ENCODE data around the gene SLC35E1. TPM values are rescaled to one million over a fixed set of nuclear protein-coding genes. Genes with fewer than 3 reads are reported as not detected.

The SLC35E1 gene
- polyA plus RNA-seq, 1 of the 3 experiments (the other 2 are of a cell fraction), result 23.5 TPM

DNA sequence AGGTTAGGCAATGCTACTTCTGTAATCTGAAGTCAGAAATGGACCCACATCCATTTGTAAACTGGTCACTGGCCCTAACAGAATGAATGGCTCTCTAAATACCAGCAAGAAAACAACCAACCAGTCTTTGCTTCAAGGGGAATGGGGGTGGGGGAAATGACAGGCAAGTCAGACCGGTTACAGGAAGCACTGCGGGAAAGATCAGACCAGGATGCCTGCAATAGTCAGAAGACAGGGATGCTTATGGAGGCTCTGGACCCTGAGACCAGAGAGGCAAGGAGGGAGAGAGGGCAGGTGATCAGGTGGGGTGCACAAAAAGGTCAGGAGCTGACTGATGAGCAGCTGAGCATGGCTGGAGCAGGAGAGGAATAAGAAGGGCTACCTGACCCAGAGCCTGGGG lies 42.7 kb upstream of the SLC35E1 start:
- POLR2A ChIA-PET, result no interaction called here
- 87% methylated on average over 2 of the region's 2 CpGs for WGBS (ENCODE audit: low lambda C conversion rate)

GRCh38 chr19:16613841-16614240 lies 41.6 kb upstream of the SLC35E1 start:
- DNase-seq, result no peak
- WGBS (ENCODE audit: low lambda C conversion rate), result 90% methylated on average over 2 of the region's 2 CpGs
- peaks cover 99% of the 10 kb centered on the region for H4K20me1 ChIP-seq (ENCODE audit: insufficient read depth)
- H3K27me3 ChIP-seq (ENCODE audit: insufficient read depth), result no peaks in the 10 kb centered on the region
- H2AFZ ChIP-seq (ENCODE audit: low read depth), result no peak overlapping the region
- no peaks in the 10 kb centered on the region for H3K9me3 ChIP-seq
- no peak for TF ChIP-seq EZH2phosphoT487 (IDR thresholded peaks at IDR 0.05; ENCODE audit: borderline replicate concordance, low read depth)
- TF ChIP-seq JUND (IDR thresholded peaks at IDR 0.05), result no peak
- no peak for TF ChIP-seq YY1 (IDR thresholded peaks at IDR 0.05; ENCODE audit: low read depth)
- no peak for TF ChIP-seq MEF2A (IDR thresholded peaks at IDR 0.05; ENCODE audit: borderline replicate concordance, low read depth)
- TF ChIP-seq, protein P1, sequence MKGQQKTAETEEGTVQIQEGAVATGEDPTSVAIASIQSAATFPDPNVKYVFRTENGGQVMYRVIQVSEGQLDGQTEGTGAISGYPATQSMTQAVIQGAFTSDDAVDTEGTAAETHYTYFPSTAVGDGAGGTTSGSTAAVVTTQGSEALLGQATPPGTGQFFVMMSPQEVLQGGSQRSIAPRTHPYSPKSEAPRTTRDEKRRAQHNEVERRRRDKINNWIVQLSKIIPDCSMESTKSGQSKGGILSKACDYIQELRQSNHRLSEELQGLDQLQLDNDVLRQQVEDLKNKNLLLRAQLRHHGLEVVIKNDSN (IDR thresholded peaks at IDR 0.05; ENCODE audit: borderline replicate concordance, low read depth), result no peak
- TF ChIP-seq IRF3 (IDR thresholded peaks at IDR 0.05; ENCODE audit: low read depth, low read length), result no peak
- TF ChIP-seq EP300 (IDR thresholded peaks at IDR 0.05; ENCODE audit: borderline replicate concordance in 1 of 2, low read depth in 1 of 2, low read length in 1 of 2), result no peak
- no peak for TF ChIP-seq FOXJ3 (CRISPR knock-in tag; IDR thresholded peaks at IDR 0.05)
- H3K4me3 ChIP-seq (ENCODE audit: low read depth in 2 of 2, low read length in 1 of 2), result no peak overlapping the region
- CTCF ChIA-PET, result interaction anchor here (0.6 to 1.1 kb wide), 2 partner anchors 14 to 40 kb away, joined by 3 read pairs; partner anchors contain the start of gene MED26
- no peak overlapping the region for H3K9ac ChIP-seq
- H3K27ac ChIP-seq (ENCODE audit: low read depth in 2 of 2, low read length in 1 of 2), result no peak overlapping the region
- H3F3A ChIP-seq (replicated peaks; ENCODE audit: insufficient read depth), result no peaks in the 10 kb centered on the region
- H3K9me2 ChIP-seq, result no peaks in the 10 kb centered on the region
- POLR2A ChIA-PET, result interaction anchor here (0.6 kb wide), 1 partner anchor 47 kb away, joined by 3 read pairs; the partner anchor contains the start of gene TMEM38A
- H3K4me1 ChIP-seq (ENCODE audit: control insufficient read depth in 1 of 2, insufficient read depth in 2 of 2, low read depth in 1 of 2, low read length in 1 of 2), result peaks cover 0 to 8% of the 10 kb centered on the region in 2 experiments; a peak in 2 of 4 replicates
- no peak overlapping the region for H3K4me2 ChIP-seq
- H3K36me3 ChIP-seq (replicated peaks in 1 of 2; ENCODE audit: control insufficient read depth in 1 of 2, insufficient read depth in 2 of 2, low read length in 1 of 2), result no peaks in the 10 kb centered on the region
- H3K79me2 ChIP-seq (ENCODE audit: insufficient read depth), result peaks cover 100% of the 10 kb centered on the region

More for the DNA sequence above, 42.7 kb upstream of the SLC35E1 start:
- Histone ChIP-seq H3K27me3 (ENCODE audit: insufficient read depth) (no peaks in the 10 kb centered on the region), H3K27ac (ENCODE audit: low read depth in 2 of 2, low read length in 1 of 2) (no peak overlapping the region), H4K20me1 (ENCODE audit: insufficient read depth) (peaks cover 99% of the 10 kb centered on the region), H3K4me3 (ENCODE audit: low read depth in 2 of 2, low read length in 1 of 2) (no peak overlapping the region), H3K9me2 (no peaks in the 10 kb centered on the region), H3K79me2 (ENCODE audit: insufficient read depth) (peaks cover 100% of the 10 kb centered on the region), H3F3A (replicated peaks; ENCODE audit: insufficient read depth) (no peaks in the 10 kb centered on the region), H3K9ac (no peak overlapping the region), H3K4me2 (no peak overlapping the region), H3K4me1 (ENCODE audit: control insufficient read depth in 1 of 2, insufficient read depth in 2 of 2, low read depth in 1 of 2, low read length in 1 of 2) (peaks cover 0 to 19% of the 10 kb centered on the region in 2 experiments; a peak in 2 of 4 replicates), H2AFZ (ENCODE audit: low read depth) (no peak overlapping the region), H3K36me3 (replicated peaks in 1 of 2; ENCODE audit: control insufficient read depth in 1 of 2, insufficient read depth in 2 of 2, low read length in 1 of 2) (no peaks in the 10 kb centered on the region), H3K9me3 (no peaks in the 10 kb centered on the region)
- no peak for DNase-seq
- no peak for TF ChIP-seq MEF2A (IDR thresholded peaks at IDR 0.05; ENCODE audit: borderline replicate concordance, low read depth)
- TF ChIP-seq CTCF (IDR thresholded peaks at IDR 0.05), result no peak
- TF ChIP-seq CHD2 (IDR thresholded peaks at IDR 0.05; ENCODE audit: low read length, partially characterized antibody), result no peak
- no peak for TF ChIP-seq ELF1 (IDR thresholded peaks at IDR 0.05)
- TF ChIP-seq RAD21 (IDR thresholded peaks at IDR 0.05; ENCODE audit: low read length), result no peak
- no peak for TF ChIP-seq RCOR1 (IDR thresholded peaks at IDR 0.05; ENCODE audit: low read length)
- no peak for TF ChIP-seq MXI1 (IDR thresholded peaks at IDR 0.05; ENCODE audit: low read depth, low read length)
- TF ChIP-seq YY1 (IDR thresholded peaks at IDR 0.05; ENCODE audit: low read depth), result no peak
- no peak for TF ChIP-seq TAF1 (IDR thresholded peaks at IDR 0.05; ENCODE audit: borderline replicate concordance, low read depth, low read length)
- no peak for TF ChIP-seq POLR2AphosphoS5 (IDR thresholded peaks at IDR 0.05; ENCODE audit: low read depth, low read length)
- no peak for TF ChIP-seq GATA2 (CRISPR knock-in tag; IDR thresholded peaks at IDR 0.05)
- no peak for TF ChIP-seq IRF3 (IDR thresholded peaks at IDR 0.05; ENCODE audit: low read depth, low read length)
- no peak for TF ChIP-seq FOXM1 (IDR thresholded peaks at IDR 0.05; ENCODE audit: low read depth)
- no peak for TF ChIP-seq FOXJ3 (CRISPR knock-in tag; IDR thresholded peaks at IDR 0.05)
- TF ChIP-seq EZH2phosphoT487 (IDR thresholded peaks at IDR 0.05; ENCODE audit: borderline replicate concordance, low read depth), result no peak
- CTCF ChIA-PET, result interaction anchor here (1.1 kb wide), 1 partner anchor 13 kb away, joined by 3 read pairs; the partner anchor contains the start of gene MED26
